WERI-Rb-1 (cell line): Measurements from ENCODE around the gene NCKAP5L.

Experiments
- DNase-seq: peaks from one replicate; pipeline ENCODE4 v3.0.0-alpha.2; 2020
- H3K27ac ChIP-seq: fragments of 250-450 bp; sonication (Bioruptor Pico); 2 replicates; pipeline ENCODE4 v1.5.1; 2020; ENCODE audit warnings: mild to moderate bottlenecking, moderate library complexity
- H3K27me3 ChIP-seq: fragments of 250-450 bp; sonication (Bioruptor Pico); 2 replicates; pipeline ENCODE4 v1.5.1; 2021; ENCODE audit warnings: mild to moderate bottlenecking, low read depth, moderate library complexity; ENCODE audit not compliant: insufficient read depth, severe bottlenecking
- H3K36me3 ChIP-seq: fragments of 250-450 bp; sonication (Bioruptor Pico); 2 replicates; pipeline ENCODE4 v1.5.1; 2020; ENCODE audit warnings: mild to moderate bottlenecking, moderate library complexity
- H3K4me3 ChIP-seq: 2 replicates; pipeline ENCODE4 v1.5.1; 2011; ENCODE audit warnings: low read depth, mild to moderate bottlenecking, control low read depth, low read length
- H3K9me3 ChIP-seq: fragments of 250-450 bp; sonication (Bioruptor Pico); 2 replicates; pipeline ENCODE4 v1.5.1; 2021; ENCODE audit warnings: mild to moderate bottlenecking, moderate library complexity; ENCODE audit not compliant: severe bottlenecking
- TF ChIP-seq, protein P1 (sequence below): IDR thresholded peaks from 2 replicates; pipeline ENCODE4 v1.5.1; 2011; ENCODE audit warnings: low read depth, mild to moderate bottlenecking, control low read depth, inconsistent platforms, low read length

Gene NCKAP5L

GRCh38 chr12:49811961-49812401 is 16.2 kb downstream of the NCKAP5L start:
- no peak for DNase-seq
- Histone ChIP-seq H3K27me3 (no peaks in the 10 kb centered on the region), H3K27ac (no peak overlapping the region), H3K9me3 (no peaks in the 10 kb centered on the region), H3K4me3 (no peak overlapping the region), H3K36me3 (no peaks in the 10 kb centered on the region)
- TF ChIP-seq, protein P1, sequence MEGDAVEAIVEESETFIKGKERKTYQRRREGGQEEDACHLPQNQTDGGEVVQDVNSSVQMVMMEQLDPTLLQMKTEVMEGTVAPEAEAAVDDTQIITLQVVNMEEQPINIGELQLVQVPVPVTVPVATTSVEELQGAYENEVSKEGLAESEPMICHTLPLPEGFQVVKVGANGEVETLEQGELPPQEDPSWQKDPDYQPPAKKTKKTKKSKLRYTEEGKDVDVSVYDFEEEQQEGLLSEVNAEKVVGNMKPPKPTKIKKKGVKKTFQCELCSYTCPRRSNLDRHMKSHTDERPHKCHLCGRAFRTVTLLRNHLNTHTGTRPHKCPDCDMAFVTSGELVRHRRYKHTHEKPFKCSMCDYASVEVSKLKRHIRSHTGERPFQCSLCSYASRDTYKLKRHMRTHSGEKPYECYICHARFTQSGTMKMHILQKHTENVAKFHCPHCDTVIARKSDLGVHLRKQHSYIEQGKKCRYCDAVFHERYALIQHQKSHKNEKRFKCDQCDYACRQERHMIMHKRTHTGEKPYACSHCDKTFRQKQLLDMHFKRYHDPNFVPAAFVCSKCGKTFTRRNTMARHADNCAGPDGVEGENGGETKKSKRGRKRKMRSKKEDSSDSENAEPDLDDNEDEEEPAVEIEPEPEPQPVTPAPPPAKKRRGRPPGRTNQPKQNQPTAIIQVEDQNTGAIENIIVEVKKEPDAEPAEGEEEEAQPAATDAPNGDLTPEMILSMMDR: no peak

DNA sequence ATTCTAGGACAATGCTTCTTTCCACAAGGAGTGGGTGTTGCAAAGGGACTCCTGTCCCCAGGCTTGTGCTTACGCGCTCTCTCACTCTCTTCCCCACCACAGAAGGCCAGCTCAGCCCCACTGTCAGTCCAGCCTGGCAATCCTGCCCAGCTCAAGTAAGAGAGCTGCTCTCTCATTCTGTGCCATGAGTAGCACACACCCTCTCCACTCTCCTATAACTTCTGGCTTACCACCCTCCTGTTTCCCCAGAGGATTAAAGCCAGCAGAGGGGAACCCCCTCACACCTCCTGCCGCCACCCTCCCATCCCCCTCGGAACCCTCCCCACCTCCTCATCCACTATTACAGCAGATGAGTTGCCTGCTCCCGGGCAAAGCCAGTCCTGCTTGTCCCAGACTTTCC is 17.1 kb downstream of the NCKAP5L start:
- no peak for DNase-seq
- Histone ChIP-seq H3K9me3 (no peaks in the 10 kb centered on the region), H3K4me3 (no peak overlapping the region), H3K27ac (no peak overlapping the region), H3K27me3 (no peaks in the 10 kb centered on the region), H3K36me3 (no peaks in the 10 kb centered on the region)
- TF ChIP-seq, protein P1: no peak

GRCh38 chr12:49809906-49810389 is 18.3 kb downstream of the NCKAP5L start:
- Histone ChIP-seq H3K27ac (peak overlapping the region; percentile 40), H3K4me3 (no peak overlapping the region), H3K36me3 (no peaks in the 10 kb centered on the region), H3K27me3 (no peaks in the 10 kb centered on the region), H3K9me3 (no peaks in the 10 kb centered on the region)
- no peak for DNase-seq
- TF ChIP-seq, protein P1: no peak

- Histone ChIP-seq H3K27me3 (no peaks in the 10 kb centered on the region), H3K27ac (peak overlapping the region; percentile 40), H3K9me3 (no peaks in the 10 kb centered on the region), H3K36me3 (no peaks in the 10 kb centered on the region), H3K4me3 (no peak overlapping the region)
- TF ChIP-seq, protein P1: no peak
- DNase-seq: peak; percentile 30
Observed at GRCh38 chr12:49809381-49809905, 18.8 kb downstream of the NCKAP5L start.

- TF ChIP-seq, protein P1: no peak
- H3K4me3 ChIP-seq: no peak overlapping the region
- H3K27ac ChIP-seq: peak overlapping the region; percentile 40
Observed at GRCh38 chr12:49808686-49809380, 19.4 kb downstream of the NCKAP5L start.

More at GRCh38 chr12:49808686-49809380, 19.4 kb downstream of the NCKAP5L start:
- Histone ChIP-seq H3K27me3 (no peaks in the 10 kb centered on the region), H3K36me3 (no peaks in the 10 kb centered on the region), H3K9me3 (no peaks in the 10 kb centered on the region)
- no peak for DNase-seq
